Peyer's patch (tissue), 4 donors: ENCODE results near the gene RAE1.

Source experiments
- POLR2A ChIP-seq, 2 donors: fragments of 450-650 bp; IDR thresholded peaks; one replicate each; pipeline ENCODE4 v1.5.1; 2017; ENCODE audit warnings: antibody characterized with exemption in 2 of 2, mild to moderate bottlenecking in 2 of 2, moderate library complexity in 2 of 2
- TF ChIP-seq, protein P1 (sequence below), 6 experiments: fragments of 450-650 bp in 4 of 6; fragments of 200-600 bp in 2 of 6; sonication (generic) in 1 of 6; IDR thresholded peaks; one replicate each; pipeline ENCODE4 v1.5.1; 2017 to 2019; ENCODE audit warnings: antibody characterized with exemption in 6 of 6, mild to moderate bottlenecking in 3 of 6, moderate library complexity in 1 of 6

DNA sequence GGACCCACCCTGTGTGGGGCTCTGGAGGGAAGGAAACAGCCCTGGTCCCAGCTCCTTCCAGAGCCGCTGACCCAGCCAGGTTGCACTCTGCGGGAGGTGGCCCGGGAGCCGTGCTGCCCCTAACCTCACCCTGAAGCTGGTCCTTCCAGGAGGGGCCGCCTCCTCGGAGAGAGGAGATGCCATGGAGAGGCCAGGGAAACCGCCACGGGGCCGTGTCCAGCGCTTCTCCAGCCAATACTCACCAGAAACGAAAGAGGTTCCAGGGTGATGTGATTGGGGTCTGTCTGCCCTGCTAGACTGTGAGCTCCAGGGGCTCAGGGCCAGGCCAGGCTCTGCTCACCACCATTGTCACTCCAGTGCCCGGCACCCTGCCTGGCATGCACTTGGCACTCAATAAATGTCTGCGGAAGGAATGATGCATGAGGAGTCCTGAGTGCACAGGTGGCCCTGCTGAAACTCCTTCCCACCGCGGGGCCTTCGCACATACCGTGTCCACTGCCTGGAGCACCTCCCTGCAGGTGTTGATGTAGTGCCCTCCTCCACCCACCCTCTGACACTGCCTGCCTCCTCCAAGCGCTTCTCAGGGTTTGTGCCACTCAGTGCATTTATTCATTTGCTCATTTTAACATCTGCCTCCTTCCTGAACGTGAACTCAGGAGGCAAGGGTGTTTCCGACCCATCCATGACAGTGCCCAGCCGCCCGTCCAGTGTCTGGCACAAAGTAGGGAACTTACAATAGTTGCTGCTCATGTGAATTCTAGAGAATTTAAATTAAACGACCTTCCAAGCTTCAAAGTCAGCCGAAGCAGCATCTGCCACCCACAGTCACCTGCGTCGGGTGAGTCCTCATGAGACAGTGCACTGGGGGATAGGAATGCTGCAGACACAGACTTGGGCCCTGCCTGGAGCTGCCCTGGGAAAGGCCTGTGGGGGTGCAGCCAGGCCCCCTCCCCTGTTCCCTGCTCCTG, 70.5 kb downstream of the RAE1 start:
- TF ChIP-seq POLR2A (IDR thresholded peaks at IDR 0.05) = no peak
- TF ChIP-seq, protein P1, sequence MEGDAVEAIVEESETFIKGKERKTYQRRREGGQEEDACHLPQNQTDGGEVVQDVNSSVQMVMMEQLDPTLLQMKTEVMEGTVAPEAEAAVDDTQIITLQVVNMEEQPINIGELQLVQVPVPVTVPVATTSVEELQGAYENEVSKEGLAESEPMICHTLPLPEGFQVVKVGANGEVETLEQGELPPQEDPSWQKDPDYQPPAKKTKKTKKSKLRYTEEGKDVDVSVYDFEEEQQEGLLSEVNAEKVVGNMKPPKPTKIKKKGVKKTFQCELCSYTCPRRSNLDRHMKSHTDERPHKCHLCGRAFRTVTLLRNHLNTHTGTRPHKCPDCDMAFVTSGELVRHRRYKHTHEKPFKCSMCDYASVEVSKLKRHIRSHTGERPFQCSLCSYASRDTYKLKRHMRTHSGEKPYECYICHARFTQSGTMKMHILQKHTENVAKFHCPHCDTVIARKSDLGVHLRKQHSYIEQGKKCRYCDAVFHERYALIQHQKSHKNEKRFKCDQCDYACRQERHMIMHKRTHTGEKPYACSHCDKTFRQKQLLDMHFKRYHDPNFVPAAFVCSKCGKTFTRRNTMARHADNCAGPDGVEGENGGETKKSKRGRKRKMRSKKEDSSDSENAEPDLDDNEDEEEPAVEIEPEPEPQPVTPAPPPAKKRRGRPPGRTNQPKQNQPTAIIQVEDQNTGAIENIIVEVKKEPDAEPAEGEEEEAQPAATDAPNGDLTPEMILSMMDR (IDR thresholded peaks at IDR 0.05) = no peak
